HG03520 (cell line): ENCODE measurements around the gene YAE1.
"Not testable (repeated sequence)": the region's sequence is repeated elsewhere in the genome, so short reads cannot be mapped to it uniquely, and the experiment has no call there.

Experiments used
- ATAC-seq: cut with Tn5 transposase; IDR thresholded peaks from one replicate; pipeline ENCODE4 v1.9.1; 2021; ENCODE audit warnings: mild to moderate bottlenecking, moderate library complexity; ENCODE audit not compliant: unreplicated experiment

Gene YAE1, protein sequence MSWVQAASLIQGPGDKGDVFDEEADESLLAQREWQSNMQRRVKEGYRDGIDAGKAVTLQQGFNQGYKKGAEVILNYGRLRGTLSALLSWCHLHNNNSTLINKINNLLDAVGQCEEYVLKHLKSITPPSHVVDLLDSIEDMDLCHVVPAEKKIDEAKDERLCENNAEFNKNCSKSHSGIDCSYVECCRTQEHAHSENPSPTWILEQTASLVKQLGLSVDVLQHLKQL

DNA sequence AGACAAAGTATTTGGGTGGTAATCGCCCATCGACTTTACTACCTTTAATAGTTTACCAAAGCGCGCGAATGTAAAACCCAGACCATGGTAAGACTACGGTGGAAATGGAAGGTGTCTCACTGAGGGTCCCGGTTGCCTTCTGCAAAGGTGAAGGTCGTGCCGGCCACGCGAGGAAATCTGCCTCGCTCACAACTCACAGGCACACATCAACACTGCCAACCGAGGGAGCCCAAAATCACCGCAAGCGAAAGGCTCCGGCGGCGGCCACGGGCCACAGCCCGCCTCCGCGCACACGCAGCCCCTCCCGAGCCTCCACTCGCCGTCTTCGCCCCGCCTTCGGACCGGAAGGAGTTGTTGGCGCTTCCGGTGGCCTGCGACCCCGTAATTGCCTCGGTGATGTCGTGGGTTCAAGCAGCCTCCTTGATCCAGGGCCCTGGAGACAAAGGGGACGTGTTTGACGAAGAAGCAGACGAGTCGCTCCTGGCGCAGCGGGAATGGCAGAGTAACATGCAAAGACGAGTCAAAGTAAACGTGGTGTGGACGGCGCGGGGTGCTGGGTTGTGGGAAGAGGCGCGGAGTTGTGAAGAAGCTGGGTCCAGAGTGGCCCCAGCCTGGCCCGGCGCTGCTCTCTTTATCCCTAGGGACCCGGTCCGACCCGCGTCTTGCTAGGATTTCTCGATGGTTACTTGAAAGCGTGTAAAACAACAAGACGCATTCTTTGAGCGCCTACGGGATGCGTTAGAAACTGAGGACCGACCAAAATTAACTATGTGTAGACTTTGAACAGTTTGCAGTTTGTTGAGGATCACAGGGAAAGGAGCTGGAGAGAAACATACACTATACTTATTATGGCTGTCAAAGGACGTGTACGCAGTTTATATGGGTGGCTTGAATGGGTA is at the start of gene YAE1:
Gene YAE1, plus strand, starts transcription at position 382 of the 899 bp plus-strand sequence. Its CDS starts 15 bp downstream, at position 397.
- peak; percentile 99 for ATAC-seq

DNA sequence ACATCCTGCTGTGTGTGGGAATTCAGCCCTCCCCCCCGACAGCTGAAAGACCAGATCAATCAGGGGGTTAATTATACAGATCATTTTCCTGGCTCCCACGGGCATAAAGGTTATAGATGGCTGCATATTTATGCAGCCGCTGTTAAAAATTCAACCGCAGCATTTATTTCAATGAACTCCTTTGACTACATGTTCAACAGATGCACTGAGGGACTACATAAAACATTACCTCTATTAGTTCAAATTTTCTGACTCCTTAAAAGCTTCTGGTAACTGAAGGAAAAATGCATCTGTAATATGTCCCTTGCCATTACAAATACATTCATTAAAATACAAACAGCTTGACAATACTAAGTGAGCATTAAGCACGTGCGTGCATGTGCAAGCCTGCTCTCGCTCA is 49.7 kb upstream of the YAE1 start:
- ATAC-seq, result no peak

DNA sequence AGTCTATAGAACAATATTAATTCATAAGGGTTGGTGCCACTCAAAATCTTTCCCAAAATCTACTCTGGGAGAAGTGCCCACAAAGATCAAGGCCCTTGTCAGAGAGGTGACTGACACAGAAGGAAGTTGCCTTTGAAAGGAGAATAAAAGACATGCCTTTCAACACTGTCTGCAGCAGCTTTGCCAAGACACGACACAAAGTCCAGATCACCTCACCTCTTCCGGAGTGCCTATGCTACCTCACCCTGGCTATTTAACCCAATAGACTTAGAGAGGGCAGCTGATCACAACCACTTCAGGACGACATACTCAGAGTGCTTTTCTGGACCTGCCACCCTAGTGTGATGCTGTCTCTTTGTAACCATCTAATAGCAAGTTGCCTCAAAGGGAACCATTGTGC is 49.0 kb upstream of the YAE1 start:
- no peak for ATAC-seq

DNA sequence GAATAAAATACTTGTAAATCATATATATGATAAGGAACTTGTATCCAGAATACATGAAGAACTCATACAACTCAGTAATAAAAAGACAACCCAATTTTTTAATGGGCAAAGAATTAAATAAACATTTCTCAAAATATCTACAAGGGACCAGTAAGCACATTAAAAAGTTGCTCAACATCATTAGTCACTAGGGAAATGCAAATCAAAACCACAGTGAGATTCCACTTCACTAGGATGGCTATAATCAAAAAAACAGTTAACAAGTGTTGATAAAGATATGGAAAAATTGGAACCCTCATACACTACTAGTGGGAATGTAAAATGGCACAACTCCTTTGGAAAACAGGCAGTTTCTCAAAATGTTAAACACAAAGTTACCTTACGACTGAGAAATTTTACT is 40.3 kb upstream of the YAE1 start:
- no peak for ATAC-seq

DNA sequence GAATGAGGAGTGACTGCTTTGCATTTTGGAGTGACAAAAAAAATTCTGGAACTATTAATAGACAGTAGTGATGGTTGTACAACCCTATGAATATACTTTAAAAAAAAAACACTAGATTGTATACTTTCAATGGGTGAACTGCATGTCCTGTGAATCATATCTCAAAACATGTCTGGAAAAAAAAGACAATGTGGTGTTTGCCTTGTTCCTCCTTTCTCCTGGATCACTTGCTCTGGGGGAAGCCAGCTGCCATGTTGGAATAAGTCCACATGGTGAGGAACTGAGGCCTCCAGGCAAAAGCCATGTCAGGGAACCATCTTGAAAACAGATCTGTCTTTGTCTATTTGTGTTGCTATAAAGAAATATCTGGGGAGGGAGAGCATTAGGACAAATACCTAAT is 39.5 kb upstream of the YAE1 start:
- ATAC-seq, result no peak

DNA sequence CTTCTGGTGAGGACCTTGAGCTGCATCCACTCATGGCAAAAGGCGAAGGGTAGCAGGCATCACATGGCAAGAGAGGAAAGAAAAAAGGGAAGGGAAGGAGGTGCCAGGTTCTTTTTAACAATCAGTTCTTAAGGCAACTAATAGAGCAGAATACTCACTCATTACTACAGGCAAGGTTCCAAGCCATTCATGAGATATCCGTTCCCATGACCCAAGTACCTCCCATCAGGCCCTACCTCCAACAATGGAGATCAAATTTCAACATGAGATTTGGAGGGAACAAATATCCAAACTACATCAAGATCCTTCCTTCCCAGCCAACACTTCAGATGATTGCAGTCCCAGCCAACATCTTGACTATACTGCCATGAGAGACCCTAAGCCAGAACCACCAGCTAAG is 38.9 kb upstream of the YAE1 start:
- ATAC-seq, result no peak

DNA sequence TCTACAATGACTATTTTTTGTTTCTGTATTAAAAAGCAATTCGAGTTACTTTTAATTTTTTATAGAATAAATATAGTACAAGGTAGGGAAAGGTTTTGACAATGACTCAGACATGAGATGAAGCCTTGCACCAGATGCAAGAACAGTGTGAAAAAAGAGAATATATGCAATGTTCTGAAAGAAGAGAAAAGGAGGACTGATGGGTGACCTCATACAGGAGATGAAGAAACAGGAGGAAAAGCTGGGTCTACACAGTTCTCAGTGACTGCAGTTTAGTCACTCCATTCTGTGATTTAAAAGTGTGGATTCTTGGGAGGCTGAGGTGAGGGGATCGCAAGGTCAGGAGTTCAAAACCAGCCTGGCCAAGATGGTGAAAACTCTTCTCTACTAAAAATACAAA is 38.3 kb upstream of the YAE1 start:
- no peak for ATAC-seq

DNA sequence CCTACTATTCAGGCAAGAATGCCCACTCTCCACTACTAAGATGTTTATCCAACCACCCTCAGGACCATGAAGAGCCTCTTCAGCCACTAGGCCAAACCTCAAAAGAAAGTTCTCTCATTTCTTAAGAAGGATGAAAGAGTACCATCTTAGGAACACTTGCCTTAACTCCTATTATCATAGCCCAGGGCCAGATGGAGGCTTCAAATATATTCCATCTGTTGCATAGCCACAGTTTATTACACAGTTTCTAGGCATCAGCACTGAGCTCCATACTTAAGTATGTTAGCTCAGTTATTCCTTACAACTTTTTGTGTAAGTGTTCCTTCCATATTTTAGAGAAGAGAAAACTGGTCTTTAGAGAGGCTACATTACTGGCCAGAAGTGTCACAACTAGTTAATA is 37.4 kb upstream of the YAE1 start:
- ATAC-seq, result no peak

DNA sequence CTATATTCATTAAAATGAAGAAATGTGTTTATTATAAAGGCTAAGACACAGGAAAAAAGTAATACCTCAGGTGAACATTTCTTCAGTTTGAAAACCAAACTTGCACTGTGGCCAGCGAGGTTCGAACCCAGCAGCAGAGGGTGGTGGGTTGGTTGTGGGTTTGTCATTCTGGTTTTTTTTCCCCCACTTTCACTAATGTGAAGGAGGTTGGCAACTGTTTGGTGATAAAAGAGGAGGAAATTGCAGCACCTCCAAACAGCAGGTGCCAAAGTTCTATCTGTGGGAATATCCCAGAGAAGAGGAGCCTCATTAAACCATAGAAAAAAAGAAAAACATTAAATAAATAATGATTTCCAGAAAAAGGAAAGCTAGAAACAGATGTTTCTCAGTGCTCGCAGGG is 36.6 kb upstream of the YAE1 start:
- no peak for ATAC-seq

DNA sequence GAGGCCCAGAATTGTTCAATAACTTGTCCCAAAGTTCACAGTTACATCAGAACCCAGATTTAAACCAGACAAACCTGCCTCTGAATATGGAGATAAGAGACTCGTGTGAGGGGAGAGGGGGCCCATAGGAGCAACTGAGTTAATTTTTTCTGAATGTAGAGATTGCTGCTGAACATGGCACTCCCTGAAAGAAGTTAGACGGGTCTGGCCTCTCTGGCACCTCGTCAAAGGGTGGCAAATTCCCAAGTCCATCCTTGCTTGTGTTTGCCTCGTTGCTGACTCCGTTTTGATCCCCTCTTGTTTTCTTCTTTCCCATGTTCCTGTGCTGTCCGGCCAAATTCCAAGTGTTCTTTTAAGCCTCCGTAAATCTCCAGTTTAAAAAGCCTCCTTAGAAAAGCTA is 35.2 kb upstream of the YAE1 start:
- no peak for ATAC-seq

DNA sequence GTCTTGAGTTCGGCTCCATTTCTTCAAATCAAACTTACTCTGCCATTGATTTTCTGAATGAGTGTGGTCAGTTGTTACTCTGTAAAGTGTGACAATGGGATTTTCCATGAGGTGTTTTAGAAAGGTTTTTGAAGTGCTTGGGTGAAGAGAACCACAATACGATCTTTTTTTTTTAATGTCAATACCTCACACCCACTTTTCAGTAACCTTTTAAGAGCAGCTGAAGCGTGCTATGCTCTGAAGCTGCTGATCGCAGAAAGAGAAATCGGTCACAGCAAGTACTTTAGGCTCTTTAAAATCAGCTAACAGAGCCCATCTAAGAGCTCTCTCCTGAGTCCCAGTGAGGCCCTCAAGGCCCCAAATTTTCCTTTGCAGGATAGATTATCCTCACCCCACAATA is 34.4 kb upstream of the YAE1 start:
- ATAC-seq, result no peak

DNA sequence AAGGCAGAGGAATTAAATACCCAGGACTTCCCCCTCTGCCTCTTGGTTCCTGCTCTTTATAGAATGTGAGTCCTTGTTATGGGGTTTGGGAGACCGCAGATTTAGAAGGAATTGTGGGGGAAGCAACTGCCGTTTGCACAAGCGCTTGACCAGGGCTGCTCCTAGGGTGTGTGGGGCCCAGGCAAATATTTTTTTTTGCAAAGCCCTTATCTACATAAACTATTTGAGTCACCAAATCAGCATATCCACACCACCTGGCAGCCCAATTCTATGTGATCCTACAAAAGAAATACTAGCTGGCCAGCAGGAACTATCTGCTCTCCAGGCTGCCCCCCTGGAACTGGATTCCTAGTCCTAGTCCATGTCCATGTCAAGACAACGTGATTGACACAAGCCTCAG is 33.4 kb upstream of the YAE1 start:
- no peak for ATAC-seq

DNA sequence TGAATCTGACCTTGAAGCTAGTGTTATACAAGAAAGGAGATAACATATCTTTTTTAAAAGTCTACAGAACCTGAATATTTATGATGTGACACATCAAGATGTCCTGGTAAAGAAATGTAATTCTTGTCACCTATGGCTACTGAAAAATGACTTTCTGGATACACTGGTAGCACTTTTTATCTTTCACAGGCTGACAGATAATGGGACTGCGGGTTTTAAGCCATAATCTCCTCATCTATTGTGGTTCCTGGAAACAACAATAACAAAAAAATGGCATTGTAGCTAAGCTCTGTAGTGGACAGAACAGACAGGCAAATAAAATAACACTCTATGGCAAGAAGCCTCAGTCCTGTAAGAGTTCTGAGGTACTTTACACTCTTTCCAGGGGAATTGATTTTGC is 31.6 kb upstream of the YAE1 start:
- ATAC-seq, result no peak

DNA sequence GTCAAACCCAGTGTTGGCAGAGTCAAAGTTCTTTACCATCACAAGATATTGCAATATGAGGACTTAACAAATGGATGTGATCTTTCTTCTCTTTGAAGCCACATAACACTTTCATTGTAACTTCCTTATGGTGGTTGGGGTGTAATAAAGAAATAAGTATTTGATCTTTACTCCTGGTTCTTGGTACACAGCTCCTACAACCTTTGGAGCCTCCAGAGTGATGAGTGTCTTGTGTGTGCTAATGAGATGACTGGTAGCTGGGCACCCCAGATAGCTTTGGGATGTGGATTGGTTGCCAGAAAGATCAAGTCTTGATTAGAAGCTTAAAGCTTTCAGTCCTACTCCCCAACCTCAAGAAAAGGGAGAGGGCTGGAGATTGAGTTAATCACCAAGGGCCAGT is 31.1 kb upstream of the YAE1 start:
- no peak for ATAC-seq

DNA sequence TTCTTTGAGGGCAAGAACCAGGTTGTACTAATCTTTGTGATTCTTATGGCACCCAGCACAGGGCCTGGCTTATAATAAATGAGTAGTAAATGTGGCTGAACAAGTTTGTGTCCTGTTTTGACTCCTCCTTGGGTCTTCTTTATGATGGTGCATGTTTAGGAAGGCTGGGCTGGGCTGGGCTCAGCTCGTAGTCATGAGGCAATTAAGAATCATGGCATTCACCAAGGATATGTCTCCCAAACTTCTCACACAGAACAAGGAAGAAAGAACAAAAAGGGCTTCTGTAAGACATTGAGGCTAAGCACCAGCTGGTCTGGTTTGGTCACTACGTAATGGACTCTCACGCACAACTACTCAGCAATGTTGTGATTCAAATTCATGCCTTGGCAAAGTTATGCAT is 30.5 kb upstream of the YAE1 start:
- ATAC-seq, result no peak

DNA sequence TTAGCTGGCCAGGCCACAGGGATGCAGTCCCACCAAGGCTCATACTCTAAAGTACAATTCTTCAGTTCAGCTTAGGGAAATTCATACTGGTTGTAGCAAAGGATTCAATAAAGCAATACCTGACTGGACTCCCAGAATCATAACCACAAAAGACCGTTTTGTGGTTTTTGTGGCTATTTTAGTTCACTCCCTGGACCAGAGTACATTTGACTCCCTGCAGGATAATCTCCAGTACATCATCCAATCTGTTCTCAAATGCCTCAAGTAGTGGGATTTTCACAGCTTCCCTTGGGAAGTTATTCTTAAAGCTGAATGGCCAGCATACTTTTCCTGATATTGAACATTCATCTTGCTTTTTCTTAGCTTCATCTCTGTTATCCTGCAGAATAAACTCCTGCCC is 29.3 kb upstream of the YAE1 start:
- ATAC-seq, result no peak

DNA sequence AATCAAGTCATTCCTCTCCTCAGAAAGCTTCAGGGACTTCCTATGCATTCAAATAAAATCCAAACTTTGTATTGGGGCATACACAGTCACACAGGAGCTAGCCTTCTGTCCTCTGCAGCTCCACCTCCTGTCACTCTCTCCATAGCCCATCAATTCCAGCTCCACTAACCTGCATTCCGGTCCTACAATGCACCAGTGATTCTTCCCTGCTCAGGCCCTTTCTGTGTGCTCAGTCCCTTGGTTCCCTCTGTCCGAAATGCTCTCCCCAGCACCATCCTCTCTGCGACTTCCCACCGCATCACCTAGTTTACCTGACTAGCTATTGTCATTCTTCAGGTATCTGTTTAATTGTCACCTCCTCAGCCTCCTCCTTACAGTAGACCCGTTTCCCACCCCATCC is 26.4 kb upstream of the YAE1 start:
- ATAC-seq, result no peak

DNA sequence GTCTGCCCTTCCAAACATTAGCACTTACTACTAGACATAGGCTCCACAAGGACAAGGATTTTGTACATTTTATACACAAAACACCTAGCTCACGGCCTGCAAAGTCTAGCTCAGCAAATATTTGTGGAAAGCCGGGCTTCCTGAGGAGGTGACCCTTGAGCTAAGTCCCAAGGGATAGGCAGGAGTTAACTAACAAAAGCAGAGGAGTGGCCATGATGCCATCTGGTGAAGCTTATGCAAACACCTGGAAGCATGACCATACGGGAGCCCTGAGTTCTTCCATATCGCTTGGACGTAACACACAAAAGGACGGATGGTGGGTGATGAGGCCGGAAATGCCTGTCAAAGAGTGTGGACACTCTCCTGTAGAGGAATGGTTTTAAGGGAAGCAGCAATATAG is 25.9 kb upstream of the YAE1 start:
- no peak for ATAC-seq

DNA sequence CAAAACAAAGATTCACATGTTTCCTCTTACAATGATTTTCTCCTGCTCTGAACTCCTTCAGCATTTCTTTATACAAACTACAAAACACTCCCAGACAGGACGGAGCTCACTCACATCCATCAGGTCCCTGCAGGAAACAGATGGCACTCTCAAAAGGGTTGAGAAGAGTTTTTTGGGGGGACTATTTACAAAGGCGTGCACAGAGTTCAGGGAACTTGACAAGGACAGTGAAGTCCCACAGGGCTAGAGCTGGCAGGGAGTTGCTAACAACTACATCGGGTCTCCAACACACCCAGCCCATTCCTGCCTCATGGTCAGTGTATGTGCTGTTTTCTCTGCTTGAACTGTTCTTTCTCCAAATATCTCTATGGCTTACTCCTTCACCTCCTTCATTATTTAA is 24.7 kb upstream of the YAE1 start:
- no peak for ATAC-seq

DNA sequence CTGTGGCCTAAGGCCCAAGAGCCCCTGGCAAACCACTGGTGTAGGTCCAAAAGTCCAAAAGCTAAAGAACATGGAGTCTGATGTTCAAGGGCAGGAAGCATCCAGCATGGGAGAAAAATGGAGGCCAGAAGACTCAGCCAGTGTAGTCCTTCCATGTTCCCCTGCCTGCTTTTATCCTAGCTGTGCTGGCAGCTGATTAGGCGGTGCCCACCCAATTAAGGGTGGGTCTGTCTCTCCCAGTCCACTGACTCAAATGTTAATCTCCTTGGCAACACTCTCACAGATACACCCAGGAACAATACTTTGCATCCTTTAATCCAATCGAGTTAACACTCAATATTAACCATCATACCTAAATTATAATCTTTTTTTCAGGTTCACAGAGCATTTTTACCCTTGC is 21.4 kb upstream of the YAE1 start:
- not testable (repeated sequence) for ATAC-seq

DNA sequence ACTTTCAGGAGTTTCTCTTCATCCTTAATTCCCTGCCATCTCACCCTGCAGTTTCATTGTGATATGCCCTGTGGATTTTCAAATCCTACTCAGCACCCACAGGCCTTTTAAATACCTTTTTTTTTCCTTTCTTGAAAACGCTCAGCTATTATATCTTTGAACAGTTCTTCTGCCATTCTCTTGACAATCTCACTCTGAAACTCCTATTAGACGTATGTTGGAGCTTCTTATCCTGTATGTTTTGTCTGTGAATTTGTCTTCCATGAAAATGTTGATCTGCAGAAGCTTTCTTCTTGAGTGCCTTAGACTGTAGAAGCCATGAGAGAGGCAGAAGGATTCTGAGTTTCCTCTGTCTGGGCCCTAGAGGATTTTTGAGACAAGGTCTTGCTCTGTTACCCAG is 18.9 kb upstream of the YAE1 start:
- ATAC-seq, result no peak

DNA sequence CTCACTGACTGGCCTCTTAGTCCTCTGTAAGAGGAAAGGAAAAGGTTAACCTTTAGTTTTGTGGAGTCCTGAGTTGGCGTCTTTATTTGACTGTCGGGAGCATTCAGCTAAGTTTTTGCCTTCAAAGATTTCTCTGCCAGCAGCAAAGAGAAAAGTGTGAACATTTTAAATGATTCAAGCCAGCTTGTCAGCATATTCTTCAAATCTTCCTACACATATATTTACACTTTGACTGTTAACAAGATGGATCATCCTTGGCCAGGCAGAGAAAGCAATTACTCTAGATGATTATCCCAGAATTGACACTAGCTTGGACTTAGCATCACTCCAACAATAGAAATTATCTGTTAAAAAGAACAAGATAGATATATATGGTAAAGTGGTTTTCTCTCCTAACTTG is 15.8 kb upstream of the YAE1 start:
- no peak for ATAC-seq

DNA sequence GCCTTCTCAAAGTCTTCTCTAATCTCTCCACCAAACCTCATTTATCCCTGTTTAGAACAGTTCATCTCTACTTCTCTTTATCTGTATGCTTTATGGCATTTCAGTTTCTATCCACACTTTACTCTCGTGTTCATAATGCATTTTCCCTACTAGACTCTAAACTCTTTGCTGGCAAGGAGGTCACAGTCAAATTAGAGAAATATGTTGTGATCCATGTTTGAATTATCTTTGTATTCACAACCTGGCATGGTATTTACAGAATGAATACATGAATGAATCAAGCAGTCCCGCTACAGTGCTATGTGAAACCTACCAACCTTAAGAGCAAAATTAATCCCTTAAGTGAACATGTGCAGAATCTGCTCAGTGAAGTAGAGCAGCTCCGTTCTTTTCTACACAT is 12.8 kb upstream of the YAE1 start:
- no peak for ATAC-seq
